ENCODE results near the gene BDH2. TPM values are rescaled to one million over a fixed set of nuclear protein-coding genes. Genes with fewer than 3 reads are reported as not detected.

Gene BDH2
- total RNA-seq, 1 experiment from 2014 or later = 17.6 TPM

GRCh38 chr4:103060453-103061148, 39.0 kb downstream of the BDH2 start:
- no peak for TF ChIP-seq CTCF (IDR thresholded peaks at IDR 0.05; ENCODE audit: unreplicated experiment)
- Mint-ChIP-seq H3K27ac (ENCODE audit: low read depth, unreplicated experiment) (no peak overlapping the region), H3K9me3 (ENCODE audit: unreplicated experiment) (no peaks in the 10 kb centered on the region), H3K27me3 (ENCODE audit: insufficient read depth, unreplicated experiment) (no peaks in the 10 kb centered on the region), H3K4me3 (ENCODE audit: unreplicated experiment) (no peak overlapping the region), H3K4me1 (ENCODE audit: insufficient read depth, unreplicated experiment) (no peaks in the 10 kb centered on the region), H3K36me3 (ENCODE audit: insufficient read depth, unreplicated experiment) (peaks cover 41% of the 10 kb centered on the region)
- ChIA-PET CTCF (interaction anchor here (0.5 kb wide), 1 partner anchor 377 kb away, joined by 3 read pairs; no protein-coding TSS in a partner anchor), POLR2A (interaction anchor here (1.4 kb wide), 1 partner anchor 14 kb away, joined by 4 read pairs; no protein-coding TSS in a partner anchor)
- no peak for DNase-seq (ENCODE audit: unreplicated experiment)
- intact Hi-C loops (cut with micrococcal nuclease) = no loop called here
- BruUV-seq (replicated peaks) = no TSS peak

DNA sequence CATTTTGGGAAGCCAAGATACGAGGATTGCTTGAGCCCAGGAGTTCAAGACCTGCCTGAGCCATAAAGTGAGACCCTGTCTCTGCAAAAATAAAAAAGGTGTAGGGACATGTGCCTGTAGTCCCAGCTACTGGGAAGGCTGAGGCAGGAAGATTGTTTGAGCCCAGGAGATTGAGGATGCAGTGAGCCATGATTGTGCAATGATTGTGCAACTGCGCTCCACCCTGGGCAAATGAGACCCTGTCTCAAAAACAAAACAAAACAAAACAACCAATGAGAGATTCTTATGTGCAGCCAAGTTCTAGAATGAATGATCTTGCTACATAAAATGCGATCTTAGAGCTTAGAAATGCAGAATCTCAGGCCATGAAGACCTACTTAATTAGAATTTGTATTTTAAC, 45.6 kb downstream of the BDH2 start:
- ChIA-PET POLR2A (no interaction called here), CTCF (interaction anchor here (0.6 to 0.7 kb wide), 2 partner anchors 342 to 754 kb away, joined by 3 to 4 read pairs; no protein-coding TSS in a partner anchor)
- Mint-ChIP-seq H3K36me3 (ENCODE audit: insufficient read depth, unreplicated experiment) (peaks cover 19% of the 10 kb centered on the region), H3K27ac (ENCODE audit: low read depth, unreplicated experiment) (no peak overlapping the region), H3K9me3 (ENCODE audit: unreplicated experiment) (no peaks in the 10 kb centered on the region), H3K4me1 (ENCODE audit: insufficient read depth, unreplicated experiment) (no peaks in the 10 kb centered on the region), H3K4me3 (ENCODE audit: unreplicated experiment) (no peak overlapping the region), H3K27me3 (ENCODE audit: insufficient read depth, unreplicated experiment) (no peaks in the 10 kb centered on the region)
- intact Hi-C loops (cut with micrococcal nuclease) = no loop called here
- DNase-seq (ENCODE audit: unreplicated experiment) = peak; percentile 42
- BruUV-seq (replicated peaks) = no TSS peak
- no peak for TF ChIP-seq CTCF (IDR thresholded peaks at IDR 0.05; ENCODE audit: unreplicated experiment)

DNA sequence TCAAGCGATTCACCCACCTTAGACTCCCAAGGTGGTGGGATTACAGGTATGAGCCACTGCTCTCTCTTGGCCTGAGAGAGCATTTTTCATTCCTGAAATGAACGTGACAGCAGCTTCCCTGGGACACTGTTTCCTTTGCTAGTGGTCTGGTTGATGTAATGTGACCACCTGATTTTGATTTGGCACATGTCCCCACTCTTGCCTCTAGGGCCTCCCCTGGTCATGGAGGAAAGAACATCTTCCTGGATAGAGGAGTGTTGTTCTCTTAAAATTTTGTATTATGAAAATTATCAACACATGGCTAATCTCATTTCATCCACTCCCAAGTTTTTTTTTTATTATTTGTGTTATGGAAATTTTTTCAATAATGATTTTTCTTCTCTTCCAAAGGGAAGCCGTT, 46.9 kb downstream of the BDH2 start:
- CTCF ChIA-PET = interaction anchor here (0.6 to 1.7 kb wide), 5 partner anchors 14 to 335 kb away, joined by 3 to 5 read pairs (median 4); no protein-coding TSS in a partner anchor
- BruUV-seq (replicated peaks) = no TSS peak
- Mint-ChIP-seq H3K4me1 (ENCODE audit: insufficient read depth, unreplicated experiment) (no peaks in the 10 kb centered on the region), H3K36me3 (ENCODE audit: insufficient read depth, unreplicated experiment) (peaks cover 28% of the 10 kb centered on the region), H3K9me3 (ENCODE audit: unreplicated experiment) (no peaks in the 10 kb centered on the region), H3K4me3 (ENCODE audit: unreplicated experiment) (no peak overlapping the region), H3K27me3 (ENCODE audit: insufficient read depth, unreplicated experiment) (no peaks in the 10 kb centered on the region), H3K27ac (ENCODE audit: low read depth, unreplicated experiment) (no peak overlapping the region)
- intact Hi-C loops (cut with micrococcal nuclease) = no loop called here
- DNase-seq (ENCODE audit: unreplicated experiment) = no peak
- no peak for TF ChIP-seq CTCF (IDR thresholded peaks at IDR 0.05; ENCODE audit: unreplicated experiment)
- POLR2A ChIA-PET = interaction anchor here (0.9 kb wide), 1 partner anchor 46 kb away, joined by 3 read pairs; no protein-coding TSS in a partner anchor

DNA sequence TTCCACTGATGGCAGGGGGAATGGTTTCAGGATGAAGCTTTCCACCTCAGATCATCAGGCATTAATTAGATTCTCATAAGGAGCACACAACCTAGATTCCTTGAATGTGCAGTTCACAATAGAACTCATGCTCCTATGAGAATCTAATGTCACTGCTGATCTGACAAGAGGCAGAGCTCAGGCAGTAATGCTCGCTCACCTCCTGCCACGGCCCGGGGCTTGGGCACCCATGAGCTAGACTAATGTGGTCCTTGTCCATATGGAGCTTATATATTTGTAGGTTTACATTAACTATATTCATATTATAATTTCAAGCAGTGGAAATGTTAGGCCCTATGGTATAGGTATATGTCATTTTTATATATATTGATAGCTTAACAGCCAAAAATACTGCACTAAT, 47.5 kb downstream of the BDH2 start:
- no peaks in the 10 kb centered on the region for H3K9me3 Mint-ChIP-seq (ENCODE audit: unreplicated experiment)
- ChIA-PET CTCF (interaction anchor here (0.6 to 1.7 kb wide), 6 partner anchors 14 to 1137 kb away, joined by 3 to 5 read pairs (median 4); no protein-coding TSS in a partner anchor), POLR2A (interaction anchor here (0.6 to 0.9 kb wide), 2 partner anchors 47 to 224 kb away, joined by 3 read pairs; no protein-coding TSS in a partner anchor)
- intact Hi-C loops (cut with micrococcal nuclease) = no loop called here
- no peaks in the 10 kb centered on the region for H3K27me3 Mint-ChIP-seq (ENCODE audit: insufficient read depth, unreplicated experiment)
- H3K27ac Mint-ChIP-seq (ENCODE audit: low read depth, unreplicated experiment) = no peak overlapping the region
- H3K36me3 Mint-ChIP-seq (ENCODE audit: insufficient read depth, unreplicated experiment) = peaks cover 27% of the 10 kb centered on the region
- TF ChIP-seq CTCF (IDR thresholded peaks at IDR 0.05; ENCODE audit: unreplicated experiment) = no peak
- no peak for DNase-seq (ENCODE audit: unreplicated experiment)
- no TSS peak for BruUV-seq (replicated peaks)
- no peak overlapping the region for H3K4me3 Mint-ChIP-seq (ENCODE audit: unreplicated experiment)
- no peaks in the 10 kb centered on the region for H3K4me1 Mint-ChIP-seq (ENCODE audit: insufficient read depth, unreplicated experiment)
